Measurements from ENCODE around the gene CAMTA1.

DNA sequence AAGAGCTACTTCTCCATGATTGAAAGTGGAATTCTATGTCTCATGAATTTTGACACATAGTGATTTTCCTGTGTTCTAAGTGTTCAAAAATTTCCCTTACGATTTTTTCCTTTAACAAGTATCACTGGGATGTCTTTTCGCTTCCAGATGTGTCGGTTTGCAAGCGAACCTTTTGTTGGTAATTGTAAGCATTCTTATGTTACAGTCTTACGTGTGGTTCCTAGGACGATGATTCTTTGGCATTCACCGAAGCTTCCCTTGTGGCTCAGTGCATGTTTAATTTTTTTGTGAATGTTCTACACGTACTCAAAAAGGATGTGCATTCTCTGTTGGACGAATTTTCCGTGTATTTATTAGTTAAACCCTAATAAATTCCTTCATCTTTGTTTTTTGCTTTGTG, 211.6 kb downstream of the CAMTA1 start:
- no peak for TF ChIP-seq ESRRG (CRISPR knock-in tag; IDR thresholded peaks at IDR 0.05)
- TF ChIP-seq BACH2 (CRISPR knock-in tag; IDR thresholded peaks at IDR 0.05; ENCODE audit: borderline replicate concordance): no peak
- no peak for TF ChIP-seq ISL1 (CRISPR knock-in tag; IDR thresholded peaks at IDR 0.05)
- TF ChIP-seq, protein P1, sequence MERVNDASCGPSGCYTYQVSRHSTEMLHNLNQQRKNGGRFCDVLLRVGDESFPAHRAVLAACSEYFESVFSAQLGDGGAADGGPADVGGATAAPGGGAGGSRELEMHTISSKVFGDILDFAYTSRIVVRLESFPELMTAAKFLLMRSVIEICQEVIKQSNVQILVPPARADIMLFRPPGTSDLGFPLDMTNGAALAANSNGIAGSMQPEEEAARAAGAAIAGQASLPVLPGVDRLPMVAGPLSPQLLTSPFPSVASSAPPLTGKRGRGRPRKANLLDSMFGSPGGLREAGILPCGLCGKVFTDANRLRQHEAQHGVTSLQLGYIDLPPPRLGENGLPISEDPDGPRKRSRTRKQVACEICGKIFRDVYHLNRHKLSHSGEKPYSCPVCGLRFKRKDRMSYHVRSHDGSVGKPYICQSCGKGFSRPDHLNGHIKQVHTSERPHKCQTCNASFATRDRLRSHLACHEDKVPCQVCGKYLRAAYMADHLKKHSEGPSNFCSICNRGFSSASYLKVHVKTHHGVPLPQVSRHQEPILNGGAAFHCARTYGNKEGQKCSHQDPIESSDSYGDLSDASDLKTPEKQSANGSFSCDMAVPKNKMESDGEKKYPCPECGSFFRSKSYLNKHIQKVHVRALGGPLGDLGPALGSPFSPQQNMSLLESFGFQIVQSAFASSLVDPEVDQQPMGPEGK (CRISPR knock-in tag; IDR thresholded peaks at IDR 0.05; ENCODE audit: borderline replicate concordance): no peak
- no peak for TF ChIP-seq ZNF565 (CRISPR knock-in tag; conservative IDR thresholded peaks at IDR 0.05; ENCODE audit: low read depth)
- TF ChIP-seq ZNF8 (CRISPR knock-in tag; IDR thresholded peaks at IDR 0.05): no peak
- no peak for TF ChIP-seq ZNF70 (CRISPR knock-in tag; IDR thresholded peaks at IDR 0.05)
- no peak for TF ChIP-seq RARB (CRISPR knock-in tag; IDR thresholded peaks at IDR 0.05)
- no peak for TF ChIP-seq SNAI2 (CRISPR knock-in tag; IDR thresholded peaks at IDR 0.05)
- no peak for TF ChIP-seq TOX (CRISPR knock-in tag; IDR thresholded peaks at IDR 0.05; ENCODE audit: borderline replicate concordance)
- TF ChIP-seq ARNTL (CRISPR knock-in tag; IDR thresholded peaks at IDR 0.05; ENCODE audit: borderline replicate concordance, low read depth): no peak
- no peak for TF ChIP-seq TCF4 (CRISPR knock-in tag; IDR thresholded peaks at IDR 0.05; ENCODE audit: borderline replicate concordance)
- TF ChIP-seq CREB5 (CRISPR knock-in tag; IDR thresholded peaks at IDR 0.05; ENCODE audit: low read depth): no peak
